Measurements from ENCODE around the gene PPP1R3D.

Gene PPP1R3D

DNA sequence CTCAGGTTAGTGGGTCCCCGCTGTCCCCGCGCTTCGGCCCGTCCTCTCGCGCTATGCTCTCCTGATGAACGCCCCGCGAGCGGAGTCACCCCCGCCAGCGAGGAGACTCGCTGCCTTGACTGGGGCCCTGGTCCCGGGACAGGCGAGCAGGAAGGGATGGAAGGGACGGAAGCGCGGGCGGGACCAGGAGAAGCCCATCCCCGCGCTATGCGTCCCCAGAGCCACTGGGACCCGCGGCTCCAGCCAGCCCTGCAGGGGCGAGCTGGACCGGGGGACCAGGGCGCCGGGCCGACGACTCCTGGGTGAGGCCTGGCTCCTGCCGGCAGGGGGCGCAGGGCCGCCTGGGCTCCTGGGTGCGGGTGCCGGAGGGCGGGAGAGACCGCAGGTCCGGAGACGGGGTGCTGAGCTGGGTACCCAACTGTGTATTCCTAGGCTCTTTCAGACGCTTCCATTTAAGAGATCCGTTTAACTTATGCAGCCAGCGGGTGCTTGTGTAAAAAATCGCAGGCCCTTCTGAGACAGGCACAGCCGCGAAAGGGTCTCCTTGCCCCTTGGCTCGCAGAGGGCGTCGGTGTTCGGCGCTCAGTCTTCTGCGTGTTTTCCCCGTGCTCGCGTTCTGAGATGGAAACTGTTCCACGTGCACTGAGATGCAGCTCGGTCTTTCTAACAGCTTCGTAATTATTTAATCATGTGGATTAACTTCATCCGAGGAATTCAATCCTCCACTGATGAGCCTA is 6.1 kb downstream of the PPP1R3D start:
- Histone ChIP-seq H3K4me3 (ENCODE audit: low read length) (no peak overlapping the region), H3K4me1 (ENCODE audit: control insufficient read depth, low read length) (peaks cover 12% of the 10 kb centered on the region), H3K79me2 (ENCODE audit: control insufficient read depth, low read length) (peaks cover 4% of the 10 kb centered on the region), H3K36me3 (ENCODE audit: control insufficient read depth, low read length) (no peaks in the 10 kb centered on the region), H3K9me3 (ENCODE audit: control insufficient read depth, insufficient read depth, low read length) (no peaks in the 10 kb centered on the region), H3K9me2 (replicated peaks; ENCODE audit: control insufficient read depth, low read length) (no peaks in the 10 kb centered on the region), H3K4me2 (ENCODE audit: low read length) (no peak overlapping the region), H4K20me1 (ENCODE audit: control insufficient read depth, insufficient read depth, low read depth, low read length) (no peaks in the 10 kb centered on the region), H3F3A (ENCODE audit: control insufficient read depth, insufficient read depth) (0 out of 2 replicates have a peak, but pooled peaks cover 6% of the 10 kb centered on the region), H3K27ac (ENCODE audit: low read depth, low read length) (no peak overlapping the region), H3K27me3 (ENCODE audit: control insufficient read depth, low read length) (peaks cover 3% of the 10 kb centered on the region; the same call in 1 of the 2 replicates)
- no peak for TF ChIP-seq EZH2phosphoT487 (IDR thresholded peaks at IDR 0.05; ENCODE audit: borderline replicate concordance, low read length)
- TF ChIP-seq, protein P1, sequence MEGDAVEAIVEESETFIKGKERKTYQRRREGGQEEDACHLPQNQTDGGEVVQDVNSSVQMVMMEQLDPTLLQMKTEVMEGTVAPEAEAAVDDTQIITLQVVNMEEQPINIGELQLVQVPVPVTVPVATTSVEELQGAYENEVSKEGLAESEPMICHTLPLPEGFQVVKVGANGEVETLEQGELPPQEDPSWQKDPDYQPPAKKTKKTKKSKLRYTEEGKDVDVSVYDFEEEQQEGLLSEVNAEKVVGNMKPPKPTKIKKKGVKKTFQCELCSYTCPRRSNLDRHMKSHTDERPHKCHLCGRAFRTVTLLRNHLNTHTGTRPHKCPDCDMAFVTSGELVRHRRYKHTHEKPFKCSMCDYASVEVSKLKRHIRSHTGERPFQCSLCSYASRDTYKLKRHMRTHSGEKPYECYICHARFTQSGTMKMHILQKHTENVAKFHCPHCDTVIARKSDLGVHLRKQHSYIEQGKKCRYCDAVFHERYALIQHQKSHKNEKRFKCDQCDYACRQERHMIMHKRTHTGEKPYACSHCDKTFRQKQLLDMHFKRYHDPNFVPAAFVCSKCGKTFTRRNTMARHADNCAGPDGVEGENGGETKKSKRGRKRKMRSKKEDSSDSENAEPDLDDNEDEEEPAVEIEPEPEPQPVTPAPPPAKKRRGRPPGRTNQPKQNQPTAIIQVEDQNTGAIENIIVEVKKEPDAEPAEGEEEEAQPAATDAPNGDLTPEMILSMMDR (IDR thresholded peaks at IDR 0.05; ENCODE audit: low read depth, low read length, poor library complexity, severe bottlenecking) = peak; percentile 68

- Histone ChIP-seq H3K27me3 (ENCODE audit: control insufficient read depth, low read length) (peaks cover 5% of the 10 kb centered on the region; the same call in 1 of the 2 replicates), H3K36me3 (ENCODE audit: control insufficient read depth, low read length) (no peaks in the 10 kb centered on the region), H4K20me1 (ENCODE audit: control insufficient read depth, insufficient read depth, low read depth, low read length) (no peaks in the 10 kb centered on the region), H3K79me2 (ENCODE audit: control insufficient read depth, low read length) (peaks cover 2% of the 10 kb centered on the region; the same call in 1 of the 2 replicates), H3K4me3 (ENCODE audit: low read length) (no peak within 1 kb of the TSS), H3K9me2 (replicated peaks; ENCODE audit: control insufficient read depth, low read length) (no peaks in the 10 kb centered on the region), H3K4me2 (ENCODE audit: low read length) (no peak within 1 kb of the TSS), H3K4me1 (ENCODE audit: control insufficient read depth, low read length) (peaks cover 6% of the 10 kb centered on the region; the same call in 1 of the 2 replicates), H3F3A (ENCODE audit: control insufficient read depth, insufficient read depth) (0 out of 2 replicates have a peak, but pooled peaks cover 6% of the 10 kb centered on the region), H3K27ac (ENCODE audit: low read depth, low read length) (no peak within 1 kb of the TSS), H3K9me3 (ENCODE audit: control insufficient read depth, insufficient read depth, low read length) (no peaks in the 10 kb centered on the region)
- TF ChIP-seq, protein P1 (IDR thresholded peaks at IDR 0.05; ENCODE audit: low read depth, low read length, poor library complexity, severe bottlenecking) = no peak
- no peak for TF ChIP-seq EZH2phosphoT487 (IDR thresholded peaks at IDR 0.05; ENCODE audit: borderline replicate concordance, low read length)
These were observed 6.7 kb downstream of the PPP1R3D start, which contains the start of gene SYCP2 for GRCh38 chr20:59933296-59933848. TSS of gene SYCP2 (minus strand) at chr20:59933637. CDS start at chr20:59922413, 11,224 bp downstream.

GRCh38 chr20:59932616-59933295 is 7.3 kb downstream of the PPP1R3D start:
- H3K4me3 ChIP-seq (ENCODE audit: low read length) = no peak overlapping the region

More at GRCh38 chr20:59932616-59933295, 7.3 kb downstream of the PPP1R3D start:
- no peak for TF ChIP-seq EZH2phosphoT487 (IDR thresholded peaks at IDR 0.05; ENCODE audit: borderline replicate concordance, low read length)
- TF ChIP-seq, protein P1 (IDR thresholded peaks at IDR 0.05; ENCODE audit: low read depth, low read length, poor library complexity, severe bottlenecking) = no peak
- Histone ChIP-seq H3K27me3 (ENCODE audit: control insufficient read depth, low read length) (peaks cover 7% of the 10 kb centered on the region), H4K20me1 (ENCODE audit: control insufficient read depth, insufficient read depth, low read depth, low read length) (no peaks in the 10 kb centered on the region), H3K4me2 (ENCODE audit: low read length) (no peak overlapping the region), H3F3A (ENCODE audit: control insufficient read depth, insufficient read depth) (0 out of 2 replicates have a peak, but pooled peaks cover 3% of the 10 kb centered on the region), H3K27ac (ENCODE audit: low read depth, low read length) (no peak overlapping the region), H3K9me3 (ENCODE audit: control insufficient read depth, insufficient read depth, low read length) (no peaks in the 10 kb centered on the region), H3K36me3 (ENCODE audit: control insufficient read depth, low read length) (no peaks in the 10 kb centered on the region), H3K79me2 (ENCODE audit: control insufficient read depth, low read length) (no peaks in the 10 kb centered on the region), H3K4me1 (ENCODE audit: control insufficient read depth, low read length) (no peaks in the 10 kb centered on the region; the same call in 1 of the 2 replicates), H3K9me2 (replicated peaks; ENCODE audit: control insufficient read depth, low read length) (no peaks in the 10 kb centered on the region)
